GM18508 (cell line): ENCODE measurements around the gene CLTC.
"Not testable (repeated sequence)": the region's sequence is repeated elsewhere in the genome, so short reads cannot be mapped to it uniquely, and the experiment has no call there.

Experiments used
- ATAC-seq: cut with Tn5 transposase; IDR thresholded peaks from one replicate; pipeline ENCODE4 v1.9.1; 2021; ENCODE audit warnings: moderate number of reproducible peaks; ENCODE audit not compliant: insufficient read depth, unreplicated experiment

Gene CLTC

GRCh38 chr17:59633658-59634359, 14.1 kb downstream of the CLTC start:
- no peak for ATAC-seq

GRCh38 chr17:59634632-59635541, 15.2 kb downstream of the CLTC start:
- no peak for ATAC-seq

- ATAC-seq: no peak
Observed at GRCh38 chr17:59637611-59638310, 18.1 kb downstream of the CLTC start.

- ATAC-seq: no peak
Observed at GRCh38 chr17:59638553-59638952, 18.9 kb downstream of the CLTC start.

GRCh38 chr17:59641799-59642484, 22.2 kb downstream of the CLTC start:
- peak; percentile 68 for ATAC-seq

GRCh38 chr17:59642565-59642964, 22.9 kb downstream of the CLTC start:
- ATAC-seq: no peak

GRCh38 chr17:59643159-59644140, 23.8 kb downstream of the CLTC start:
- ATAC-seq: no peak

GRCh38 chr17:59647288-59647687, 27.6 kb downstream of the CLTC start:
- no peak for ATAC-seq

GRCh38 chr17:59649886-59650285, 30.2 kb downstream of the CLTC start:
- no peak for ATAC-seq

- no peak for ATAC-seq
Observed at GRCh38 chr17:59650642-59651041, 30.9 kb downstream of the CLTC start.

- no peak for ATAC-seq
Observed at GRCh38 chr17:59651346-59651745, 31.7 kb downstream of the CLTC start.

- no peak for ATAC-seq
Observed at GRCh38 chr17:59652119-59652518, 32.4 kb downstream of the CLTC start.

- not testable (repeated sequence) for ATAC-seq
Observed at GRCh38 chr17:59656624-59657023, 36.9 kb downstream of the CLTC start.

- ATAC-seq: no peak
Observed at GRCh38 chr17:59666235-59666634, 46.5 kb downstream of the CLTC start.

- no peak for ATAC-seq
Observed at GRCh38 chr17:59668816-59669215, 49.1 kb downstream of the CLTC start.

- no peak for ATAC-seq
Observed at GRCh38 chr17:59669411-59669810, 49.7 kb downstream of the CLTC start.

- no peak for ATAC-seq
Observed at GRCh38 chr17:59669944-59670343, 50.2 kb downstream of the CLTC start.

GRCh38 chr17:59671386-59671785, 51.7 kb downstream of the CLTC start:
- no peak for ATAC-seq

- ATAC-seq: no peak
Observed at GRCh38 chr17:59675231-59675630, 55.5 kb downstream of the CLTC start.
